HG02588 (cell line): ENCODE measurements around the gene PIGN.

Experiments used
- ATAC-seq: cut with Tn5 transposase; IDR thresholded peaks from one replicate; pipeline ENCODE4 v1.9.1; 2021; ENCODE audit warnings: mild to moderate bottlenecking, moderate library complexity; ENCODE audit not compliant: unreplicated experiment

PIGN gene

GRCh38 chr18:62023536-62023935 is 163.3 kb downstream of the PIGN start:
- ATAC-seq = no peak

DNA sequence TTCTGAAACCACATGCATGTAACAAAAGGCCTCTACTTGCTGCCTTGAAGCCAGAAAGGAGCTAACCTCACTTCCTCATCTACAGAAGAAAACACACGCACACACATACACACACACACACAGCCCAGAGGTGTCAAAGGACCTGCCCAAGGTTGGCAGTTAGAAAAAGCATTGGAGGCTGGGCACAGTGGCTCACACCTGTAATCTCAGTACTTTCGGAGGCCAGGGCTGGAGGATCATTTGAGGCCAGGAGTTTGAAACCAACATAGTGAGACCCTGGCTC is 168.2 kb downstream of the PIGN start:
- no peak for ATAC-seq

DNA sequence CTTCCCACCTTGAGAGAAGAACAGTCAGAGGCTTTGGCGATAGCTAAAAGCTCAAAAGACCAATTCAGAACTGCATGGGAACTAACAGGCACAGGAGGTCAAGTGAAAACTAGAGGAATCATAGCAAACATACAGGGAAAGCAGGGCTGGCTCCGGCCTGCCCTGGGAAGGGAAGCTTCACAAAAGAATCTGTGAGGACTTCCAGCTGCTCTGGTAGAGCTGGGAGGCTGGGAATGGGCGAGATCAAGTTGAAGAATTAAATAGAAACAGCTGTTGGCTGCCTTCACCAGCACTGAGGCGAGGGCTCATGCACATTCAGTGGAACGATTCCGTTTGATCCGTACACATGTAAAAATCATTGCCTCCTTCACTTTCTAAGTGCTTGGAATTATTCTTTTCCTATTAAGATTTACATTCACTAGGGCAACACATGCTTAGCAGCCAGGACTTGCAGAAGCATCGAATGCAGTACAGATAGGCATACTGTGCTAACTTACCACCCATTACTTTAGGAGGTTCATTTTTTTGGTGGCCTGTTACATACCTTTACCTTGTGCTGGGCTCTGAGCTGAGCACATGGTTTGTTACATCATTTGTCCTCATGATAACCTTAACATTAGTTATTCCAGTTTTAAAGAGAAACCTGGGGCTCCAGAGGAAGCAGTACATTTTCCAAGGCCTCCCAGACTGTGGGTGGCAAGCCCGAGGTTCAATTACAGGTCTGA is 168.7 kb downstream of the PIGN start:
- no peak for ATAC-seq

DNA sequence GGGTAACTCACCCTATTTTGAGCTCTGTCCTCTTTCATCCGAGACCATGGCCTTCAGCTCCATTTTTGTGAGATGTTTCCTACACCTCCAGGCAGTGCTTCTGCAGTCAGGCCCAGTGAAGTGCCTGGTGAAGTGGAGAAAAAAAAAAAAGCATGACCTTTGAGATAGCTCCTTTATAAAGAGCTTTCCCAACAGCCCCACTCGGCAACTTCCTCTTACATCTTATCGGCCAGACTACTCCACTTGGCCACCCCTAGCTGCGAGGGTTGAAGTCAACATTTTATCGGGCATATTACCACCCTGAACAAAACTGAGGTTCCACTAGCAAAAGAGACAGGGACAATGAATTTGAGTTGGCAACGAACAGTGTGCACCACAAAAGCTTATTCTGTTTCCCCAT is 169.2 kb downstream of the PIGN start:
- no peak for ATAC-seq

DNA sequence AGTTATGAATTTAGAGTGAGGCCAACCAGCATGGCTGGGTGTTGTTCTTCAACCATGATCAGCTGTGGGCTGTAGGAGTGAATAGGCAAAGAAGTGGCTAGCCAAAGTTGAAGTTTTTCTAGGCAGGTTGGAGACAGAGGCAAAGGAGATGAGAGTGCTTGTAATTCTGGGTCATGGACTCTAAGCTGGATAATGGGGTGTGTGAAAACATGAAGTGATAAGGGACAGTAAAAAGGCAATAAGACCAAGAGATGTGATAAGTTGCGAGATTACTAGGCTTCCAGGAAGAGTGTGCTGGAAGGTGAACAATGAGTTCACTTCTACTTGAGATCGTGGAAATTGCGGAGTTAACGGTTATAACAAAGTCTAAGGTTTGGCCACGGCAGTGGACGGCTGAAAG is 175.4 kb downstream of the PIGN start:
- ATAC-seq = no peak

DNA sequence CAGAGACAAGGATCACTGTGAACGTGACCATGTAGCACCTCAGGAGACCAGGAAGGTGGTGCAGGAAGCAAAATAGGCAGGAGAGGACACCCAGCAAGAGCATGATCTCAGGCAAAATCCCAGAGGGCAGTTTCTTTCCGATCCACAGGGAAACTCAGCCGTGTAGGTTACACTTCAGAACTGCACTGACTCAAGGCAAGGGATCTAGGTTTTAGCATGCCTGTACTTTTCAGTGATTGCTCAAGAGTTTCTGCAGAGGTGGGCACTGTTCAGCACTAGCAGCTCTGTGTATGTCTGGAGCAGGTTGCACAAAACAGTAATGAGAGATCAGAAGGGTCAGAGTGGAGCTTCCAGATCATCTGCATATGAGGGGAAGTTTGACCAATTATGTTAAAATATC is 177.3 kb downstream of the PIGN start:
- ATAC-seq = no peak

GRCh38 chr18:62001396-62001795 is 185.5 kb downstream of the PIGN start:
- ATAC-seq = no peak

DNA sequence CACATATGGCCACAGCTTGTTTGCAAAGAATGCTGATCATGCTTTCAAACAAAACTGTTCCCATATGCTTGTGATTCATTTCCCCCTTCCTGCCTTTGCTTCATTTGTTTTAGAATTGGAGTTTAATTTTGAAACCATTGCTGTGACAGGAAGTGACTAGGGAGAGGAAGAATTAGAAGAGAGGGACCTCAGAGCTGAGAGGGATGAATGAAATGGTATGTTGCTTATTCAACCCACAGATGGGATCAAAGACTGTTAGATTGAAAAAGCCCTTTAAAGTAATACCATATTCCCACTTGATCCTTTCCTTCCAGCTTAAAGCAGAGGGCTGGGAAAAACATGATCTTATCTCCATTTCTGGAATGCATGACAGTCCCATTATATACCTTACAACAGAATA is 187.9 kb downstream of the PIGN start:
- no peak for ATAC-seq

- ATAC-seq = no peak
Measured at GRCh38 chr18:61998335-61998734, 188.5 kb downstream of the PIGN start.

DNA sequence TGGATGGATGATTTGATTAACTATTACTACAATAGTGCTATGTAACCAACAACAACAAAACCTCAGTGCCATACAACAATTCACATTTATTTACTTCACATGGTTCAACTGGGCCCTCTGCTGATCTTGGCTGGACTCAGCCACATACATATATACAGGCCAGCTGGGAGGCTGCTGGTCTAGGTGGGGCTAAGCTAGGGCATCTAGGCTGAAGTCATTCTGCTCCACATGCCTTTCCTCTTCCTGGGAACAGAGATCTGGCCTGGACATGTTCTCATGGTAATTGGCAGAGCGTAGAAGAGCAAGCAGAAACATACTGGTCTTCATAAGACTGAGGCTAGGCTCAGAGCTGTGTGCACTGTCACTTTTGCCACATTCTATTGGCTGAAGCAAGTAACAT is 191.2 kb downstream of the PIGN start:
- no peak for ATAC-seq

GRCh38 chr18:61993831-61994230 is 193.0 kb downstream of the PIGN start:
- ATAC-seq = no peak

DNA sequence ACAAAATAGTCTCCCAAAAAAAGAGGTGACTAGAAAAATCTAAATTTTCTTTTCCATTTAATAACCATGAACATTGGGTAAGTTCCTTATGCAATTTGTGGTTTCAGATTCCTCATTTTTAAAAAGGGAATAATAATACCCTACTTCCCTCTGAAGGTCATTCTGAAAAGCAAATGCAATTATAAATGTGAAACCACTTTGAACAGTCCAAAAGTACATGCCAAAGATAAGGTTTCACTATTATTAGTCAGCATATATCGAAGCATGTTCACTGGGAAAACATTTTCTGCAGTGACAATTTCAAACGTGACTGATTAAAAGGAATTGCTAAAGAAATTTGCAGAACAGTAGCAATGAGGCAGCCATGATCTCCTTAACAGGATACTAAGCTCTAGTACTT is 193.9 kb downstream of the PIGN start:
- no peak for ATAC-seq

GRCh38 chr18:61992285-61992684 is 194.6 kb downstream of the PIGN start:
- no peak for ATAC-seq

DNA sequence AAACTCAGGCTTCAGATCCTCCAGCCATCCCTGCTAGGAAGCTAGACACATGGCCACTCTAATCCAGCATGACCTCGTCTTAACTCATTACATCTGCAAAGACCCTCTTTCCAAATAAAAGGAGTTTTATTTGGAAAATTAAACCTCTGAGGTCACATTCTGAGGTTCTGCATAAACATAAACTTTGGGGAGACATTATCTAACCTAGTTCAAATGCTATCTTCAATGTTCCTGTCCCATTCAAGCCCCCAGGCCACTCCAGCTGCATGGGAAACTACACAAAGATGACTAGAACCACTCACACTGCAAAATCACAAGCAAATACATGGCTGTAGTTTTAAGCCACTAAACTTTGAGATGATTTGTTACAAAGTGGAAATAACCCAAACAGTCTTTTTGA is 195.0 kb downstream of the PIGN start:
- ATAC-seq = no peak

GRCh38 chr18:61991201-61991600 is 195.7 kb downstream of the PIGN start:
- ATAC-seq = no peak
